Smooth muscle cell (in vitro differentiated cells): ENCODE results near the gene TXLNG. TPM values are rescaled to one million over a fixed set of nuclear protein-coding genes. Genes with fewer than 3 reads are reported as not detected.

ENCODE experiments used
- DNase-seq: peaks from one replicate; lab custom pipeline; 2025; ENCODE audit not compliant: unreplicated experiment; lab: John Stamatoyannopoulos, UW
- H2AFZ ChIP-seq: fragments of 200-600 bp; sonication (generic); 2 replicates; pipeline ENCODE4 v1.6.0; 2016; ENCODE audit warnings: antibody characterized with exemption, low read depth, mild to moderate bottlenecking
- H3F3A ChIP-seq: fragments of 200-600 bp; sonication (generic); 2 replicates; pipeline ENCODE4 v1.6.0; 2017; ENCODE audit warnings: antibody characterized with exemption, low read depth
- H3K27ac ChIP-seq: fragments of 200-600 bp; sonication (generic); 2 replicates; pipeline ENCODE4 v1.5.1; 2016; ENCODE audit warnings: low read depth, mild to moderate bottlenecking
- H3K27me3 ChIP-seq: fragments of 200-600 bp; sonication (generic); 2 replicates; pipeline ENCODE4 v1.6.1; 2016; ENCODE audit warnings: low read depth, mild to moderate bottlenecking
- H3K36me3 ChIP-seq: fragments of 200-600 bp; sonication (generic); 2 replicates; pipeline ENCODE4 v1.5.1; 2016; ENCODE audit warnings: low read depth
- H3K4me1 ChIP-seq: fragments of 200-600 bp; sonication (generic); 2 replicates; pipeline ENCODE4 v1.5.1; 2016; ENCODE audit warnings: low read depth
- H3K4me2 ChIP-seq: fragments of 200-600 bp; sonication (generic); 2 replicates; pipeline ENCODE4 v1.6.0; 2016; ENCODE audit warnings: mild to moderate bottlenecking
- H3K4me3 ChIP-seq: fragments of 200-600 bp; sonication (generic); 2 replicates; pipeline ENCODE4 v1.5.1; 2016; ENCODE audit warnings: mild to moderate bottlenecking
- H3K79me2 ChIP-seq: fragments of 200-600 bp; sonication (generic); 2 replicates; pipeline ENCODE4 v1.6.0; 2016; ENCODE audit warnings: low read depth, mild to moderate bottlenecking
- H3K9ac ChIP-seq: fragments of 200-600 bp; sonication (generic); 2 replicates; pipeline ENCODE4 v1.6.0; 2016; ENCODE audit warnings: low read depth
- H3K9me3 ChIP-seq: fragments of 200-600 bp; sonication (generic); replicated peaks from 2 replicates; pipeline ENCODE4 v1.5.1; 2016; ENCODE audit warnings: low read depth
- H4K20me1 ChIP-seq: fragments of 200-600 bp; sonication (generic); 2 replicates; pipeline ENCODE4 v1.6.0; 2016; ENCODE audit warnings: low read depth
- CTCF ChIP-seq: fragments of 200-600 bp; sonication (generic); IDR thresholded peaks from 2 replicates; pipeline ENCODE4 v1.5.1; 2017; ENCODE audit warnings: borderline replicate concordance, mild to moderate bottlenecking, antibody characterized with exemption; ENCODE audit not compliant: insufficient read depth, poor library complexity, severe bottlenecking
- WGBS: methylation state at CpG from one replicate; pipeline ENCODE4 v1.1.7; 2016; ENCODE audit warnings: low lambda C conversion rate; 5-methylcytosine and 5-hydroxymethylcytosine counted together
- polyA plus RNA-seq: library from polyadenylated mRNA; unstranded; fragments of >200 nt; fragmentation: Nextera tagmentation; extraction: Ambion mirVana; gene quantifications from 2 replicates; pipeline ENCODE4 v1.2.1, GENCODE V29; 2016
- total RNA-seq: library from RNA; depleted of rRNA; stranded (reverse); fragments of >200 nt; gene quantifications from 2 replicates; pipeline ENCODE4 v1.2.3, GENCODE V29; 2014

TXLNG gene
- total and polyA plus RNA-seq, 2 experiments from 2014 or later = 5.7 to 19.6 TPM

- no peak for DNase-seq
- no peaks in the 10 kb centered on the region for H3K4me1 ChIP-seq
- H2AFZ ChIP-seq = no peak overlapping the region
- WGBS = 69% methylated on average over 1 of the region's 1 CpG
- no peak overlapping the region for H3K4me3 ChIP-seq
- H3K36me3 ChIP-seq = peaks cover under 1% of the 10 kb centered on the region
- no peaks in the 10 kb centered on the region for H3K9me3 ChIP-seq
- no peak overlapping the region for H3K4me2 ChIP-seq
- peaks cover 20% of the 10 kb centered on the region for H4K20me1 ChIP-seq
- no peak overlapping the region for H3K9ac ChIP-seq
- H3K27ac ChIP-seq = peak overlapping the region; percentile 35
- H3K27me3 ChIP-seq = no peaks in the 10 kb centered on the region
- TF ChIP-seq CTCF = no peak
- no peaks in the 10 kb centered on the region for H3F3A ChIP-seq
- peaks cover 33% of the 10 kb centered on the region for H3K79me2 ChIP-seq
These were observed 65.2 kb downstream of the TXLNG start for GRCh38 chrX:16851421-16851820.

- Histone ChIP-seq H3K9ac (no peak overlapping the region), H4K20me1 (peaks cover 20% of the 10 kb centered on the region), H3F3A (no peaks in the 10 kb centered on the region), H3K27me3 (no peaks in the 10 kb centered on the region), H3K4me2 (no peak overlapping the region), H3K4me1 (no peaks in the 10 kb centered on the region), H3K79me2 (peaks cover 37% of the 10 kb centered on the region), H3K9me3 (peaks cover under 1% of the 10 kb centered on the region), H3K4me3 (no peak overlapping the region), H3K27ac (no peak overlapping the region), H2AFZ (no peak overlapping the region), H3K36me3 (peaks cover 4% of the 10 kb centered on the region)
- DNase-seq = no peak
- WGBS = 97% methylated on average over 3 of the region's 3 CpGs
- TF ChIP-seq CTCF = no peak
These were observed 65.6 kb downstream of the TXLNG start for GRCh38 chrX:16851827-16852226.

GRCh38 chrX:16852617-16853179 lies 66.4 kb downstream of the TXLNG start:
- Histone ChIP-seq H3K9me3 (peaks cover 4% of the 10 kb centered on the region), H3K4me3 (no peak overlapping the region), H3K27ac (peak overlapping the region; percentile 32), H3K36me3 (peaks cover 10% of the 10 kb centered on the region), H2AFZ (no peak overlapping the region), H3K79me2 (peaks cover 46% of the 10 kb centered on the region), H3K27me3 (no peaks in the 10 kb centered on the region), H3K9ac (no peak overlapping the region), H3K4me1 (no peaks in the 10 kb centered on the region), H3F3A (peaks cover 6% of the 10 kb centered on the region), H4K20me1 (peaks cover 20% of the 10 kb centered on the region), H3K4me2 (no peak overlapping the region)
- DNase-seq = no peak
- TF ChIP-seq CTCF = no peak
- WGBS = 93% methylated on average over 12 of the region's 12 CpGs

DNA sequence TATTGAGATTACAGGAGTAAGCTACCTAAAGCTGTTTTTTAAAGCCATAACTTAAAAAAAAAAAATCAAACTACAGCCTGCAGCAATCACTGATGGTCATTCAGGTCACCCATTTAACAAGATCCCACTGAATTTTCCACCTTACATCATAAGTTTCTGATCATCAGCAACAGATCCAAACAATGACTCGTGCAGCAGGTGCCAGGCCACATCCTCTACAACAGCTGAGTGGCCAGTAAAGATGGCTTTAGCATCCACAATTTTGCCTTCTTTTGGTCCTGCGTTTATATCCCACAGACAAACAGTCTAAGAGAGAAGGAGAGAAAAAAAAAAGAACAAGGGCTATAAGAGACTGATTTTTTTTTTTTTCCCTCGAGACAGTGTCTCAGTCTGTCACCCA lies 67.3 kb downstream of the TXLNG start:
- peaks cover 4% of the 10 kb centered on the region for H3K9me3 ChIP-seq
- no peak for TF ChIP-seq CTCF
- peaks cover 16% of the 10 kb centered on the region for H3K36me3 ChIP-seq
- WGBS = 96% methylated on average over 3 of the region's 3 CpGs
- no peak for DNase-seq
- peaks cover 20% of the 10 kb centered on the region for H4K20me1 ChIP-seq
- peaks cover 6% of the 10 kb centered on the region for H3F3A ChIP-seq
- no peaks in the 10 kb centered on the region for H3K4me1 ChIP-seq
- H3K4me3 ChIP-seq = no peak overlapping the region
- H3K79me2 ChIP-seq = peaks cover 54% of the 10 kb centered on the region
- H2AFZ ChIP-seq = no peak overlapping the region
- H3K9ac ChIP-seq = no peak overlapping the region
- no peaks in the 10 kb centered on the region for H3K27me3 ChIP-seq
- H3K4me2 ChIP-seq = no peak overlapping the region
- peak overlapping the region; percentile 32 for H3K27ac ChIP-seq
